Neutrophil (primary cell): Measurements from ENCODE around the gene FBXW11.

Experiments
- H3K27ac ChIP-seq: fragments of 200-600 bp; sonication (generic); 2 replicates; pipeline ENCODE4 v1.5.1; 2016; ENCODE audit warnings: mild to moderate bottlenecking, moderate library complexity
- H3K27me3 ChIP-seq: fragments of 200-600 bp; sonication (generic); 2 replicates; pipeline ENCODE4 v1.6.0; 2016; ENCODE audit warnings: mild to moderate bottlenecking
- H3K36me3 ChIP-seq: fragments of 200-600 bp; sonication (generic); 2 replicates; pipeline ENCODE4 v1.5.1; 2017
- H3K4me1 ChIP-seq, 2 experiments: fragments of 200-600 bp in 1 of 2; sonication (generic) in 1 of 2; 1 replicate in 1 of 2; 2 replicates in 1 of 2; pipeline versions ENCODE4 v1.5.1 to v1.6.1; 2013 to 2016; ENCODE audit warnings: low read depth in 1 of 2, low read length in 1 of 2, mild to moderate bottlenecking in 1 of 2, moderate library complexity in 1 of 2; ENCODE audit not compliant: control insufficient read depth in 1 of 2, insufficient read depth in 1 of 2
- H3K4me3 ChIP-seq, 2 experiments: fragments of 200-600 bp in 1 of 2; sonication (generic) in 1 of 2; 1 replicate in 1 of 2; 2 replicates in 1 of 2; pipeline ENCODE4 v1.5.1; 2013 to 2016; ENCODE audit warnings: low read depth in 1 of 2, low read length in 1 of 2, mild to moderate bottlenecking in 1 of 2, moderate library complexity in 1 of 2
- H3K9me3 ChIP-seq: fragments of 200-600 bp; sonication (generic); 2 replicates; pipeline ENCODE4 v1.5.1; 2016
- TF ChIP-seq, protein P1 (sequence below): fragments of 200-600 bp; sonication (generic); IDR thresholded peaks from 2 replicates; pipeline ENCODE4 v1.5.1; 2016; ENCODE audit warnings: antibody characterized with exemption

The FBXW11 gene

DNA sequence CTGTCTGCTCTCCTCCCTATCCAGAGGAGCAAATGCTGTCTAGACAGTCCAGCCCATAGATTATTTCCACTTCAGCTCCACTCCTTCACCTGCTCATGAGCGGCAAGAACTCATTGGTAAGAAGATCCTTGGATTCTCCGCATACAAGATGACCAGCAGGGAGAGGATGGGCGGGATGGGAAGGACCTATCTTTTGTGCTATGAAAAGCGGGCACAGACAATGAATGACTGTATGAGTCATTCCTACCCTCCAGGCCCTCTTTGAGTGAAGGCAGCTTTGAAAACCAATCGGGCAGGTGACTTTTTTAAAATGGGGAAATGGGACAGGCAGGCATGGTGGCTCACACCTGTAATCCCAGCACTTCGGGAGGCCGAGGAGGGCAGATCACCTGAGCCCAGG is 171.4 kb downstream of the FBXW11 start:
- Histone ChIP-seq H3K36me3 (no peaks in the 10 kb centered on the region), H3K4me3 (no peak overlapping the region), H3K27me3 (no peaks in the 10 kb centered on the region), H3K27ac (no peak overlapping the region), H3K4me1 (peaks cover 4 to 13% of the 10 kb centered on the region in 2 experiments), H3K9me3 (no peaks in the 10 kb centered on the region)
- TF ChIP-seq, protein P1, sequence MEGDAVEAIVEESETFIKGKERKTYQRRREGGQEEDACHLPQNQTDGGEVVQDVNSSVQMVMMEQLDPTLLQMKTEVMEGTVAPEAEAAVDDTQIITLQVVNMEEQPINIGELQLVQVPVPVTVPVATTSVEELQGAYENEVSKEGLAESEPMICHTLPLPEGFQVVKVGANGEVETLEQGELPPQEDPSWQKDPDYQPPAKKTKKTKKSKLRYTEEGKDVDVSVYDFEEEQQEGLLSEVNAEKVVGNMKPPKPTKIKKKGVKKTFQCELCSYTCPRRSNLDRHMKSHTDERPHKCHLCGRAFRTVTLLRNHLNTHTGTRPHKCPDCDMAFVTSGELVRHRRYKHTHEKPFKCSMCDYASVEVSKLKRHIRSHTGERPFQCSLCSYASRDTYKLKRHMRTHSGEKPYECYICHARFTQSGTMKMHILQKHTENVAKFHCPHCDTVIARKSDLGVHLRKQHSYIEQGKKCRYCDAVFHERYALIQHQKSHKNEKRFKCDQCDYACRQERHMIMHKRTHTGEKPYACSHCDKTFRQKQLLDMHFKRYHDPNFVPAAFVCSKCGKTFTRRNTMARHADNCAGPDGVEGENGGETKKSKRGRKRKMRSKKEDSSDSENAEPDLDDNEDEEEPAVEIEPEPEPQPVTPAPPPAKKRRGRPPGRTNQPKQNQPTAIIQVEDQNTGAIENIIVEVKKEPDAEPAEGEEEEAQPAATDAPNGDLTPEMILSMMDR, result no peak

DNA sequence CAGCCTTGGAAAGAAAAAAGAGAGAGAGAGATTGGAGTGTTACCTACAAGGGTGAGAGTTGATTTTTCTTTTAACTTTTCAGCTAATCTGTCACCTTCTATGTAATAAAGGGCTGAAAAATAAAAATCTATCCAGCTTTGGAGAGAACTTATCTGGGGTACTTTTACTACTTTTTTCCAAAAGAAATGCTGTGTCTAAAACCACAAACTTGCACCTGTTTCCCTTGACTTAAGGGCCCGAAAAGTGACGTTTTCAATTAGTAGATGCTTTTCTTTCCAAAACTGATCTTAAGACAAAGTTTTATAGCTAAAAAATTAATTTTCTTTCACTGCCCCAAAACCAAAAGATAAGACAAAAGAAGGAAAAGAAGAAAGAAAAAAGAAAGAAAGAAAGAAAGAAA is 172.0 kb downstream of the FBXW11 start:
- TF ChIP-seq, protein P1, result no peak
- no peak overlapping the region for H3K4me3 ChIP-seq
- H3K27me3 ChIP-seq, result no peaks in the 10 kb centered on the region
- no peak overlapping the region for H3K27ac ChIP-seq
- no peaks in the 10 kb centered on the region for H3K36me3 ChIP-seq
- peaks cover 0 to 7% of the 10 kb centered on the region in 2 experiments for H3K4me1 ChIP-seq
- no peaks in the 10 kb centered on the region for H3K9me3 ChIP-seq

DNA sequence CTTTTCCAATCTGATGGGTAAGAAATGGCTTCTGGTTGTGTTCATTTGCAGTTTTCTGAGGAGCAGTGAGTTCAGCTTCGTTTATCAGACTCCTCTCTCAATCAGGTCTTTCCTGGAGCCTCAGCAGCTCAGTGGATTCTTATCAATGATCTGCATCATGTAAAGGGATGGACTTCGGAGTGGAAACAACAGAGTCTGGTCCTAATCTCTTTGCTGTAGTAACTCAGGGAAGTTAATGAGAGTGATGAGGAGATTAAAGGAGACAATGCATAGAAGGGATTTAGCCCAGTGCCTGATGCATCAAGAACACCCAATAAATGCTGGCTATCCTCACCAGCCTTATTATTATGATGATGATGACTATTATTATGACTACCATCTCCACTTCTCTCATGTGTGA is 173.7 kb downstream of the FBXW11 start:
- TF ChIP-seq, protein P1, result no peak
- Histone ChIP-seq H3K27me3 (no peaks in the 10 kb centered on the region), H3K9me3 (no peaks in the 10 kb centered on the region), H3K4me1 (no peaks in the 10 kb centered on the region), H3K4me3 (no peak overlapping the region), H3K36me3 (no peaks in the 10 kb centered on the region), H3K27ac (no peak overlapping the region)

DNA sequence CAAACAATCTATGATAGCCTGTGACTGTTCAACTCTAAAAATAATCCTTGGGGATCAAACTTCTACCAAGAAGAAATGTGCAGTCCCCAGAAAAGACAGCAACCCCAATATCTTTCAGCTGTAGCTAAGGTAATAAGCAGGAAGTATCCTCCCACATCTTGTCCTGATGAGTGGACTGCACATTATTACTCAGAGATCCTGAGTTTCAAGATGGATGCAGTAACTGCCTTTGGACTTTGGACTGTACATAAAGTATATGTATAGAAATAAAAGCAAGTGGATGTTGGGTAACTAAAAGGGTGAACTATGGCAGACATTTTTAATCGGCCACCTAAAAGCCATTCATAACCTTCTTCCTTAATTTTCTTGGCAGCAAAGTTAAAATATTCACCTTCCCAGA is 175.8 kb downstream of the FBXW11 start:
- TF ChIP-seq, protein P1, result no peak

DNA sequence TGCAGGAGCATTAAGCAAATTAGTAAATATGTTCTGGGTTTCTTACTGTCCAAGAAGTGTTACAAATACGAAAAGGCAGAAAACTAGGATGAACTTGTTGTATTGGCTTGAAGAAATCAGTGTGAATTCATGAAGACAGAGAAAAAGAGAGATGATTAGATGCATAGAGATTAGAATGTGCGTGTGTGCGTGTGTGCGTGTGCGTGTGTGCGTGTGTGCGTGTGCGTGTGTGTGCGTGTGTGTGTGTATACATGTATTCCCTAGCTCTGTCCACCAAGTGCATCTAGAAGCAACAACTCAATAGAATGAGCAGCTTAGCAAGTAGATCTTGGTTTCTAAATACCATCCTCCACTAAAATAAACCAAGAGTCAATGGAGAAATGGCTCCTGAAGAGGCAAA is 179.3 kb downstream of the FBXW11 start:
- Histone ChIP-seq H3K27me3 (no peaks in the 10 kb centered on the region), H3K4me3 (no peak overlapping the region), H3K4me1 (no peaks in the 10 kb centered on the region), H3K9me3 (no peaks in the 10 kb centered on the region), H3K36me3 (no peaks in the 10 kb centered on the region), H3K27ac (no peak overlapping the region)
- TF ChIP-seq, protein P1, result no peak

More for the DNA sequence above, 175.8 kb downstream of the FBXW11 start:
- H3K4me1 ChIP-seq, result no peaks in the 10 kb centered on the region
- no peak overlapping the region for H3K4me3 ChIP-seq
- no peaks in the 10 kb centered on the region for H3K27me3 ChIP-seq
- no peaks in the 10 kb centered on the region for H3K36me3 ChIP-seq
- H3K27ac ChIP-seq, result no peak overlapping the region
- no peaks in the 10 kb centered on the region for H3K9me3 ChIP-seq

DNA sequence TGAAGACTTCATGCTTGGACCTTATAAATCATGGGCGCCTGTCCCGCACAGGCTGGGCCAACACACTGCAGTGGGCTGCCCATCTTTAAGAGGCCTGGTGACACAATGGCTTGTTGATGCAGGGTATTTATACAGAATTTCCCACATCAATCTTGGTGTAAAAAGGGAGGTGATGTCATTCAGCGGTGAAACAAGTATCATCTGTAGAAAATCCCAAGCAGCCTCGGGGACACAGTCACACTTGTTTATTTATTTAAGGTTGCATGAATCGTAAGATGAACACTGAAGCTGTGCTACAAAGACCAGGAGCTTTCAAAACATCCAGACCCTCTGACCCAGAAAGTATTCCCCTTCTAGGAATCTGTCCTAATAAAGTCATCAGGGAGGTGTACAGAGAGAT is 180.3 kb downstream of the FBXW11 start:
- Histone ChIP-seq H3K27ac (no peak overlapping the region), H3K36me3 (no peaks in the 10 kb centered on the region), H3K4me3 (no peak overlapping the region), H3K4me1 (no peaks in the 10 kb centered on the region), H3K27me3 (no peaks in the 10 kb centered on the region), H3K9me3 (no peaks in the 10 kb centered on the region)
- TF ChIP-seq, protein P1, result no peak
